ENCODE data around the gene KCNIP4. TPM values are rescaled to one million over a fixed set of nuclear protein-coding genes. Genes with fewer than 3 reads are reported as not detected.

Gene KCNIP4
- total and polyA plus RNA-seq, 7 donors, result 0.03 TPM; not detected in 6

- intact Hi-C loops (cut with DNase I), result no loop called here
- Histone ChIP-seq H3K9me3 (no peaks in the 10 kb centered on the region), H3K27ac (no peak overlapping the region), H3K4me1 (no peaks in the 10 kb centered on the region), H3K4me3 (no peak overlapping the region), H3K36me3 (ENCODE audit: insufficient read depth in 1 of 2, low read depth in 1 of 2) (no peaks in the 10 kb centered on the region), H3K27me3 (ENCODE audit: insufficient read depth in 3 of 3, low read length in 2 of 3) (no peaks in the 10 kb centered on the region)
- WGBS, 3 donors, result 75 to 78% (median 78%) methylated on average over 4 of the region's 4 CpGs
- no peak for TF ChIP-seq CTCF (IDR thresholded peaks at IDR 0.05)
- DNase-seq, result no peak
- ATAC-seq, result no peak
These were observed 953.0 kb downstream of the KCNIP4 start for GRCh38 chr4:20995610-20996009.

DNA sequence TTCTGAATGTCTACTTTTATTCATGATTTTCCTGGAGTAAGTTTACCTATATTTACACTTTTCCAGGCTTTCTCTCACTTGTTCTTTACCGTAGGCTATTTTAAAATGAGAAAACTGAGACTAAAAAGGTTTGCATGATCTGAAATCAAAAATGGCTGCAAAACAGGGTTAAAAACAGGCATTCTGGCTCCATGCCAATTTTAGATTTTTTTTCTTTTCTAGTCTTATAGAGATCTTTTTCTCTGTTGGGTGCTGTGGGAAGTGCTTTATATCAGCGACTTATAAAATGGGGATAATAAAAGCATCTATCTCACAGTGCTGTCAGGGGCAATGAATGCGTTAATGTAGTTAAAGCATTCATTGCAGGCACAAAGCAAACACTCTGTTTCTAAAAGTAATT lies 953.6 kb downstream of the KCNIP4 start:
- Histone ChIP-seq H3K9me3 (no peaks in the 10 kb centered on the region), H3K27ac (no peak overlapping the region), H3K36me3 (ENCODE audit: insufficient read depth in 1 of 2, low read depth in 1 of 2) (no peaks in the 10 kb centered on the region), H3K4me3 (no peak overlapping the region), H3K4me1 (no peaks in the 10 kb centered on the region), H3K27me3 (ENCODE audit: insufficient read depth in 3 of 3, low read length in 2 of 3) (no peaks in the 10 kb centered on the region)
- intact Hi-C loops (cut with DNase I), result no loop called here
- ATAC-seq, result no peak
- no peak for TF ChIP-seq CTCF (IDR thresholded peaks at IDR 0.05)
- no peak for DNase-seq
- WGBS, 3 donors, result 77 to 79% (median 78%) methylated on average over 3 of the region's 3 CpGs

GRCh38 chr4:20992002-20992401 lies 956.6 kb downstream of the KCNIP4 start:
- no peak overlapping the region for H3K4me3 ChIP-seq
- H3K4me1 ChIP-seq, result no peaks in the 10 kb centered on the region
- WGBS, 3 donors, result 81 to 91% (median 82%) methylated on average over 3 of the region's 3 CpGs
- no peak for TF ChIP-seq CTCF (IDR thresholded peaks at IDR 0.05)
- no peaks in the 10 kb centered on the region for H3K9me3 ChIP-seq
- no peaks in the 10 kb centered on the region for H3K36me3 ChIP-seq (ENCODE audit: insufficient read depth in 1 of 2, low read depth in 1 of 2)
- no peak for DNase-seq
- intact Hi-C loops (cut with DNase I), result no loop called here
- no peak for ATAC-seq
- no peaks in the 10 kb centered on the region for H3K27me3 ChIP-seq (ENCODE audit: insufficient read depth in 3 of 3, low read length in 2 of 3)
- no peak overlapping the region for H3K27ac ChIP-seq

- intact Hi-C loops (cut with DNase I), result no loop called here
- ATAC-seq (no peak), DNase-seq (no peak)
- WGBS, 3 donors, result 78 to 91% (median 90%) methylated on average over 2 of the region's 2 CpGs
- Histone ChIP-seq H3K27me3 (ENCODE audit: insufficient read depth in 3 of 3, low read length in 2 of 3) (no peaks in the 10 kb centered on the region), H3K36me3 (ENCODE audit: insufficient read depth in 1 of 2, low read depth in 1 of 2) (no peaks in the 10 kb centered on the region), H3K27ac (no peak overlapping the region), H3K4me1 (no peaks in the 10 kb centered on the region), H3K9me3 (no peaks in the 10 kb centered on the region), H3K4me3 (no peak overlapping the region)
- TF ChIP-seq CTCF (IDR thresholded peaks at IDR 0.05), result no peak
These were observed 961.4 kb downstream of the KCNIP4 start for GRCh38 chr4:20987191-20987590.

- TF ChIP-seq CTCF (IDR thresholded peaks at IDR 0.05), result no peak
- intact Hi-C loops (cut with DNase I), result no loop called here
- Histone ChIP-seq H3K36me3 (ENCODE audit: insufficient read depth in 1 of 2, low read depth in 1 of 2) (no peaks in the 10 kb centered on the region), H3K27me3 (ENCODE audit: insufficient read depth in 3 of 3, low read length in 2 of 3) (no peaks in the 10 kb centered on the region), H3K27ac (no peak overlapping the region), H3K4me3 (no peak overlapping the region), H3K9me3 (no peaks in the 10 kb centered on the region), H3K4me1 (no peaks in the 10 kb centered on the region)
- WGBS, 3 donors, result 63 to 68% (median 67%) methylated on average over 13 of the region's 13 CpGs
- ATAC-seq (no peak), DNase-seq (no peak)
These were observed 964.1 kb downstream of the KCNIP4 start for GRCh38 chr4:20984576-20984836.

All from psoas muscle (tissue), 8 donors.